ENCODE results near the gene APBB2.

DNA sequence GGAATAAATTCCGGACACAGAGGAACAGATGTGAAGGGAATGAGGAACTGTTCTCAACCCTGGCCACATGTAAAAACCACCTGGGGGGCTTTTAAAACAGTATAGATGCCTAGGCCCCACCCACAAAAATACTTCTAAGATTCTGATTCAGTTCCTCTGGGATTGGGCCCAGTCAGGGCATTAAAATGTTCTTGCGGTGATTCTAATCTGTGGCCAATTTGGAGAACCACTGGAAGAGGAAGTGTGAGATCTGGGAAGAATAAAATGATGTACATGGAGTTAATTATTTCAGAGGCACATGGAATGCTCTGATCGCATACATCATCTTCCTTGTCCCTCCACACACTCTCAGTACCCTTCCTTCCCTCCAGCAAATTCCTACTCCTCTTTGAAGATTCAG is 192.2 kb downstream of the APBB2 start:
- no peak for TF ChIP-seq POLR2A (IDR thresholded peaks at IDR 0.05; ENCODE audit: control extremely low read depth in 1 of 2, low read depth in 2 of 2, low read length in 2 of 2)
- no peak for TF ChIP-seq ZNF274 (IDR thresholded peaks at IDR 0.05; ENCODE audit: borderline replicate concordance, extremely low read depth, low read length)
- TF ChIP-seq, protein P1, sequence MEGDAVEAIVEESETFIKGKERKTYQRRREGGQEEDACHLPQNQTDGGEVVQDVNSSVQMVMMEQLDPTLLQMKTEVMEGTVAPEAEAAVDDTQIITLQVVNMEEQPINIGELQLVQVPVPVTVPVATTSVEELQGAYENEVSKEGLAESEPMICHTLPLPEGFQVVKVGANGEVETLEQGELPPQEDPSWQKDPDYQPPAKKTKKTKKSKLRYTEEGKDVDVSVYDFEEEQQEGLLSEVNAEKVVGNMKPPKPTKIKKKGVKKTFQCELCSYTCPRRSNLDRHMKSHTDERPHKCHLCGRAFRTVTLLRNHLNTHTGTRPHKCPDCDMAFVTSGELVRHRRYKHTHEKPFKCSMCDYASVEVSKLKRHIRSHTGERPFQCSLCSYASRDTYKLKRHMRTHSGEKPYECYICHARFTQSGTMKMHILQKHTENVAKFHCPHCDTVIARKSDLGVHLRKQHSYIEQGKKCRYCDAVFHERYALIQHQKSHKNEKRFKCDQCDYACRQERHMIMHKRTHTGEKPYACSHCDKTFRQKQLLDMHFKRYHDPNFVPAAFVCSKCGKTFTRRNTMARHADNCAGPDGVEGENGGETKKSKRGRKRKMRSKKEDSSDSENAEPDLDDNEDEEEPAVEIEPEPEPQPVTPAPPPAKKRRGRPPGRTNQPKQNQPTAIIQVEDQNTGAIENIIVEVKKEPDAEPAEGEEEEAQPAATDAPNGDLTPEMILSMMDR (IDR thresholded peaks at IDR 0.05; ENCODE audit: control extremely low read depth in 1 of 3, insufficient read depth in 1 of 3, low read depth in 1 of 3, low read length in 3 of 3): no peak
- TF ChIP-seq SP4 (IDR thresholded peaks at IDR 0.05; ENCODE audit: low read length): no peak
- no peak for TF ChIP-seq SIX5 (IDR thresholded peaks at IDR 0.05; ENCODE audit: low read depth, low read length)
- TF ChIP-seq CHD2 (IDR thresholded peaks at IDR 0.05; ENCODE audit: low read length): no peak

Data from H1 (cell line).